ENCODE measurements around the gene NHSL1.

DNA sequence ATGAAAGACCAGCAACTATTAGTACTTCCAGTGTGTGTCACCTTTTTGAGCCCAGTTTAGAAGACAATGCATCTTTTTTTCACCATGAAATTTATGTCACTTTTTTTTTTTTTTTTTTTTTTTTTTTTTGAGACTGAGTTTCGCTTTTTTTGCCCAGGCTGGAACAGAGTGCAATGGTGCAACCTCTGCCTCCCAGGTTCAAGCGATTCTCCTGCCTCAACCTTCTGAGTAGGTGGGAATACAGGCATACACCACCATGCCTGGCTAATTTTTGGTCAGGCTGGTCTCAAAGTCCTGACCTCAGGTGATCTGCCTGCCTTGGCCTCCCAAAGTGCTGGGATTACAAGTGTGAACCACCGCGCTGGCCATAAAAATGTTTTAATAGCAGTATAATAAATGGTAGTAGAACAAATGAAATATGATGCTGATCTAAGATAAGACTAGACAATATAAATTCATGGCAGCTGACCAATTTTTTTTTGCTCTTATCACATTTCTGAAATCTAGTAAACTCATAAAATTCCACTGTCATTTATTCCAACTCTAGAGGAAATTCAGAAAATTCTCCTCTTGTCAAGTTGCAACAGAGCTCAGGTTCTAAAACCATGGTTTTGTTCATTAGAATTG lies 21.3 kb downstream of the NHSL1 start:
- TF ChIP-seq, protein P1, sequence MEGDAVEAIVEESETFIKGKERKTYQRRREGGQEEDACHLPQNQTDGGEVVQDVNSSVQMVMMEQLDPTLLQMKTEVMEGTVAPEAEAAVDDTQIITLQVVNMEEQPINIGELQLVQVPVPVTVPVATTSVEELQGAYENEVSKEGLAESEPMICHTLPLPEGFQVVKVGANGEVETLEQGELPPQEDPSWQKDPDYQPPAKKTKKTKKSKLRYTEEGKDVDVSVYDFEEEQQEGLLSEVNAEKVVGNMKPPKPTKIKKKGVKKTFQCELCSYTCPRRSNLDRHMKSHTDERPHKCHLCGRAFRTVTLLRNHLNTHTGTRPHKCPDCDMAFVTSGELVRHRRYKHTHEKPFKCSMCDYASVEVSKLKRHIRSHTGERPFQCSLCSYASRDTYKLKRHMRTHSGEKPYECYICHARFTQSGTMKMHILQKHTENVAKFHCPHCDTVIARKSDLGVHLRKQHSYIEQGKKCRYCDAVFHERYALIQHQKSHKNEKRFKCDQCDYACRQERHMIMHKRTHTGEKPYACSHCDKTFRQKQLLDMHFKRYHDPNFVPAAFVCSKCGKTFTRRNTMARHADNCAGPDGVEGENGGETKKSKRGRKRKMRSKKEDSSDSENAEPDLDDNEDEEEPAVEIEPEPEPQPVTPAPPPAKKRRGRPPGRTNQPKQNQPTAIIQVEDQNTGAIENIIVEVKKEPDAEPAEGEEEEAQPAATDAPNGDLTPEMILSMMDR (conservative IDR thresholded peaks at IDR 0.05 in 1 of 2, IDR thresholded peaks at IDR 0.05 in 1 of 2; ENCODE audit: extremely low read depth in 1 of 2, insufficient read depth in 1 of 2, low read depth in 1 of 2, low read length in 2 of 2), result no peak
- no peak for TF ChIP-seq EZH2 (IDR thresholded peaks at IDR 0.05; ENCODE audit: borderline replicate concordance, low read length)

Data from mammary epithelial cell (primary cell).